GM12878 (cell line): ENCODE data around the gene VSIG8. TPM values are rescaled to one million over a fixed set of nuclear protein-coding genes. Genes with fewer than 3 reads are reported as not detected.

Experiments
- ATAC-seq: fragments of 200-7000 bp; cut with Tn5 transposase; 3 replicates; pipeline ENCODE4 v1.9.1; 2020; ENCODE audit warnings: mild to moderate bottlenecking, moderate library complexity
- BruUV-seq: library from RNA; stranded (reverse); fragments of 400-500 nt; replicated peaks from 2 replicates; lab custom pipeline; 2021; lab: Mats Ljungman, UMichigan
- CTCF ChIA-PET: fragments of 300-600 bp; sonication (Branson Sonifier 250); formaldehyde crosslinking; extraction: SDS; loops from one replicate; lab custom pipeline; 2021; ENCODE audit warnings: inconsistent platforms; lab: Yijun Ruan, JAX
- POLR2A ChIA-PET: fragments of 350-600 bp; formaldehyde crosslinking; extraction: SDS; loops from one replicate; lab custom pipeline; 2021; ENCODE audit warnings: inconsistent platforms; lab: Charles Lee
- RAD21 ChIA-PET: fragments of 300-600 bp; sonication (Branson Sonifier 250); formaldehyde crosslinking; loops from one replicate; lab custom pipeline; 2023; ENCODE audit warnings: antibody characterized with exemption; ENCODE audit not compliant: unreplicated experiment; lab: Charles Lee
- SMC1A ChIA-PET: fragments of 300-600 bp; sonication (Branson Sonifier 250); formaldehyde crosslinking; loops from one replicate; lab custom pipeline; 2023; ENCODE audit not compliant: unreplicated experiment, uncharacterized antibody; lab: Charles Lee
- DNase-seq: peaks from one replicate; pipeline ENCODE4 v3.0.0-alpha.2; 2011; ENCODE audit warnings: low read depth, low spot score
- FAIRE-seq: peaks from 3 replicates; lab custom pipeline; 2011; peaks lifted over from hg19 to GRCh38; lab: Jason Lieb, UNC
- H2AFZ ChIP-seq: 2 replicates; pipeline ENCODE4 v1.6.0; 2011; ENCODE audit warnings: low read depth, low read length, control low read depth; ENCODE audit not compliant: control insufficient read depth
- H3K27ac ChIP-seq: 2 replicates; pipeline ENCODE4 v1.5.1; 2011; ENCODE audit warnings: control low read depth; ENCODE audit not compliant: control insufficient read depth, insufficient read depth
- H3K27me3 ChIP-seq, 2 experiments: replicated peaks in 1 of 2; 2 replicates each; pipeline versions ENCODE4 v1.6.0 to v1.6.1; 2011; ENCODE audit warnings: low read length in 1 of 2; ENCODE audit not compliant: control insufficient read depth in 2 of 2, insufficient read depth in 2 of 2
- H3K36me3 ChIP-seq, 2 experiments: 2 replicates each; pipeline ENCODE4 v1.5.1; 2011; ENCODE audit warnings: low read length in 1 of 2; ENCODE audit not compliant: control insufficient read depth in 2 of 2, insufficient read depth in 2 of 2
- H3K4me1 ChIP-seq: 2 replicates; pipeline ENCODE4 v1.6.1; 2011; ENCODE audit warnings: mild to moderate bottlenecking, low read length, moderate library complexity, mixed read lengths; ENCODE audit not compliant: control insufficient read depth, insufficient read depth
- H3K4me2 ChIP-seq: 2 replicates; pipeline ENCODE4 v1.6.0; 2011; ENCODE audit warnings: control low read depth; ENCODE audit not compliant: control insufficient read depth, insufficient read depth
- H3K4me3 ChIP-seq: fragments of 200-600 bp; sonication (generic); 2 replicates; pipeline ENCODE4 v1.5.1; 2016
- H3K79me2 ChIP-seq: 2 replicates; pipeline ENCODE4 v1.6.0; 2011; ENCODE audit warnings: low read length; ENCODE audit not compliant: control insufficient read depth, insufficient read depth
- H3K9ac ChIP-seq: 2 replicates; pipeline ENCODE4 v1.8.0; 2011; ENCODE audit warnings: low read length, control low read depth, mixed read lengths; ENCODE audit not compliant: control insufficient read depth, insufficient read depth
- H3K9me3 ChIP-seq: replicated peaks from 3 replicates; pipeline ENCODE4 v1.5.1; 2011; ENCODE audit warnings: mild to moderate bottlenecking, low read length; ENCODE audit not compliant: control insufficient read depth, insufficient read depth
- H4K20me1 ChIP-seq: 2 replicates; pipeline ENCODE4 v1.6.0; 2011; ENCODE audit not compliant: control insufficient read depth, insufficient read depth
- NFYA ChIP-seq: IDR thresholded peaks from 2 replicates; pipeline ENCODE4 v1.6.1; 2011; ENCODE audit warnings: low read depth, mild to moderate bottlenecking, low read length, improper control_type of control experiment, borderline replicate concordance
- SMARCA5 ChIP-seq: fragments of 450-650 bp; IDR thresholded peaks from 2 replicates; pipeline ENCODE4 v1.6.1; 2017; ENCODE audit warnings: mild to moderate bottlenecking
- ZNF274 ChIP-seq: IDR thresholded peaks from one replicate; pipeline ENCODE4 v1.8.0; 2011; ENCODE audit not compliant: insufficient read length, insufficient read depth
- WGBS: methylation state at CpG from one replicate; pipeline ENCODE4 v1.1.6; 2016; ENCODE audit warnings: low lambda C conversion rate; ENCODE audit not compliant: insufficient replicate concordance, insufficient coverage; ENCODE audit errors: missing lambda C conversion rate; 5-methylcytosine and 5-hydroxymethylcytosine counted together
- in situ Hi-C: fragments of 300-500 bp; cut with MboI; formaldehyde crosslinking; loops from 9 replicates; pipeline ENCODE4 v1.14.3; 2018; ENCODE audit warnings: mixed read lengths
- intact Hi-C: fragments of 100-400 bp; cut with micrococcal nuclease; formaldehyde crosslinking; loops from one replicate; pipeline ENCODE4 v1.14.2; 2022; ENCODE audit not compliant: unreplicated experiment
- polyA plus RNA-seq, 11 experiments: library from polyadenylated mRNA; depleted of rRNA in 4 of 11; unstranded in 6 of 11; stranded (reverse) in 5 of 11; fragments of >200 nt; fragmentation: Nextera tagmentation in 4 of 11; fragmentation: Illumina TruSeq in 1 of 11; extraction: Ambion mirVana in 4 of 11; extraction: Trizol in 1 of 11; gene quantifications; 1 replicate in 1 of 11; 2 replicates in 10 of 11; pipeline versions ENCODE4 v1.2.1 to v1.2.3, GENCODE V29; 2011 to 2016; ENCODE audit warnings: inconsistent platforms in 2 of 11, missing spikeins in 2 of 11, low read depth in 1 of 11
- total RNA-seq, 4 experiments: library from RNA; depleted of rRNA in 3 of 4; stranded (reverse); fragments of >200 nt in 3 of 4; fragmentation: Illumina TruSeq in 1 of 4; extraction: Trizol in 1 of 4; gene quantifications; 2 replicates each; pipeline versions ENCODE4 v1.2.1 to v1.2.3, GENCODE V29; 2013 to 2021
- TF ChIP-seq, protein P1 (sequence below): fragments of 150-350 bp; IDR thresholded peaks from 2 replicates; pipeline ENCODE4 v1.6.1; 2016; ENCODE audit warnings: low read depth, low read length

VSIG8 gene
- total and polyA plus RNA-seq, 10 of the 15 experiments (the other 5 are each of a cell fraction or from before 2014, with no cell fraction given) = not detected

DNA sequence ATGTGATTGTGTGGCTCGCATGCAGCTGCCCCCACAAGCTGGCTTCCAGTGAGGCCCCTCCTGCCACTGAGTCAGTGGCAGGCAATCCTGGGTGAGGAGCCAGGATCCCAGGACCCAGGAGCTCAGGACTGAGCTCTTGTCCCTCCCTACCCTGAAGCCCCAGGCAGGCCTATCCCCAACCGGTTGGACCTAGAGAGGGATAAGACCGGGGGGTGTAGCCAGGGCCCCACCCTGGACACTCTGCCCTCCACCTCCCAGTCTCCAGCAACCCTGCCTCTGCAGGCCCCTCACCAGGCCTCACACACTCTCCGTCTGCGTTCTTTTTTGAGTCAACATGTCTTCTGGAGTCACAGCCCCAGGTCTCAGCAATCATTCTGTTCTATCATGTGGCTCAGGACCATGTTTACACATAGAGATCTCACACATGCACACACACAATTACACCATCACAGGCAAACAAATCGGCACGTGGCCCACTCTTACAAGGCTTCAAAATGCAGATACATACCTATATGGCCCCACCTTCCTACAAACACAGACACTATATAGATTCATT lies 2.6 kb downstream of the VSIG8 start:
- ChIA-PET POLR2A (no interaction called here), RAD21 (no interaction called here), CTCF (interaction anchor here (1.1 kb wide), 1 partner anchor 61 kb away, joined by 4 read pairs; no protein-coding TSS in a partner anchor), SMC1A (no interaction called here)
- no TSS peak for BruUV-seq
- no peak overlapping the region for H3K9ac ChIP-seq
- H3K27me3 ChIP-seq = peaks cover 3 to 11% of the 10 kb centered on the region in 2 experiments
- 33% methylated on average over 7 of the region's 7 CpGs for WGBS
- H4K20me1 ChIP-seq = no peaks in the 10 kb centered on the region
- no peak overlapping the region for H2AFZ ChIP-seq
- no peaks in the 10 kb centered on the region for H3K36me3 ChIP-seq
- H3K79me2 ChIP-seq = no peaks in the 10 kb centered on the region
- no peak overlapping the region for H3K27ac ChIP-seq
- ATAC-seq (no peak), FAIRE-seq (no peak), DNase-seq (no peak)
- no peak overlapping the region for H3K4me3 ChIP-seq
- no peaks in the 10 kb centered on the region for H3K9me3 ChIP-seq
- intact Hi-C loops (no loop called here), in situ Hi-C loops (no loop called here)
- TF ChIP-seq NFYA = no peak
- no peak for TF ChIP-seq ZNF274
- TF ChIP-seq, protein P1, sequence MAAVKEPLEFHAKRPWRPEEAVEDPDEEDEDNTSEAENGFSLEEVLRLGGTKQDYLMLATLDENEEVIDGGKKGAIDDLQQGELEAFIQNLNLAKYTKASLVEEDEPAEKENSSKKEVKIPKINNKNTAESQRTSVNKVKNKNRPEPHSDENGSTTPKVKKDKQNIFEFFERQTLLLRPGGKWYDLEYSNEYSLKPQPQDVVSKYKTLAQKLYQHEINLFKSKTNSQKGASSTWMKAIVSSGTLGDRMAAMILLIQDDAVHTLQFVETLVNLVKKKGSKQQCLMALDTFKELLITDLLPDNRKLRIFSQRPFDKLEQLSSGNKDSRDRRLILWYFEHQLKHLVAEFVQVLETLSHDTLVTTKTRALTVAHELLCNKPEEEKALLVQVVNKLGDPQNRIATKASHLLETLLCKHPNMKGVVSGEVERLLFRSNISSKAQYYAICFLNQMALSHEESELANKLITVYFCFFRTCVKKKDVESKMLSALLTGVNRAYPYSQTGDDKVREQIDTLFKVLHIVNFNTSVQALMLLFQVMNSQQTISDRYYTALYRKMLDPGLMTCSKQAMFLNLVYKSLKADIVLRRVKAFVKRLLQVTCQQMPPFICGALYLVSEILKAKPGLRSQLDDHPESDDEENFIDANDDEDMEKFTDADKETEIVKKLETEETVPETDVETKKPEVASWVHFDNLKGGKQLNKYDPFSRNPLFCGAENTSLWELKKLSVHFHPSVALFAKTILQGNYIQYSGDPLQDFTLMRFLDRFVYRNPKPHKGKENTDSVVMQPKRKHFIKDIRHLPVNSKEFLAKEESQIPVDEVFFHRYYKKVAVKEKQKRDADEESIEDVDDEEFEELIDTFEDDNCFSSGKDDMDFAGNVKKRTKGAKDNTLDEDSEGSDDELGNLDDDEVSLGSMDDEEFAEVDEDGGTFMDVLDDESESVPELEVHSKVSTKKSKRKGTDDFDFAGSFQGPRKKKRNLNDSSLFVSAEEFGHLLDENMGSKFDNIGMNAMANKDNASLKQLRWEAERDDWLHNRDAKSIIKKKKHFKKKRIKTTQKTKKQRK = no peak
- TF ChIP-seq SMARCA5 = no peak
- no peak overlapping the region for H3K4me2 ChIP-seq
- H3K4me1 ChIP-seq = no peaks in the 10 kb centered on the region
